Liver (tissue), 9 donors: ENCODE measurements around the gene PVALEF. TPM values are rescaled to one million over a fixed set of nuclear protein-coding genes. Genes with fewer than 3 reads are reported as not detected.

Source experiments
- DNase-seq: peaks from one replicate; pipeline ENCODE4 v3.0.0-alpha.2; 2017; ENCODE audit warnings: low spot score
- H3K27ac ChIP-seq, 2 donors: one replicate each; pipeline ENCODE4 v1.7.0; 2013; ENCODE audit warnings: inconsistent platforms in 2 of 2, low read length in 2 of 2, control low read depth in 1 of 2, low read depth in 1 of 2, mild to moderate bottlenecking in 1 of 2
- H3K27me3 ChIP-seq, 4 donors: one replicate each; pipeline versions ENCODE4 v1.6.1 to v1.7.0; 2013; ENCODE audit warnings: low read length in 3 of 4, inconsistent platforms in 1 of 4, mild to moderate bottlenecking in 1 of 4, moderate library complexity in 1 of 4; ENCODE audit not compliant: control insufficient read depth in 4 of 4, insufficient read depth in 4 of 4
- H3K36me3 ChIP-seq, 4 donors: one replicate each; pipeline versions ENCODE4 v1.6.1 to v1.7.0; 2013; ENCODE audit warnings: low read length in 3 of 4, mild to moderate bottlenecking in 3 of 4, low read depth in 1 of 4, moderate library complexity in 1 of 4; ENCODE audit not compliant: control insufficient read depth in 4 of 4, insufficient read depth in 3 of 4
- H3K4me1 ChIP-seq, 4 donors: one replicate each; pipeline versions ENCODE4 v1.6.1 to v1.7.0; 2013; ENCODE audit warnings: low read length in 3 of 4, mild to moderate bottlenecking in 3 of 4, moderate library complexity in 1 of 4; ENCODE audit not compliant: control insufficient read depth in 4 of 4, insufficient read depth in 4 of 4
- H3K4me3 ChIP-seq, 3 donors: one replicate each; pipeline versions ENCODE4 v1.6.1 to v1.7.0; 2013; ENCODE audit warnings: low read length in 3 of 3, control low read depth in 1 of 3, low read depth in 1 of 3, mild to moderate bottlenecking in 1 of 3
- H3K9ac ChIP-seq, 2 donors: one replicate each; pipeline ENCODE4 v1.7.0; 2013; ENCODE audit warnings: low read length in 2 of 2, mild to moderate bottlenecking in 2 of 2, moderate library complexity in 2 of 2, control low read depth in 1 of 2, low read depth in 1 of 2
- H3K9me3 ChIP-seq, 4 donors: one replicate each; pipeline versions ENCODE4 v1.6.1 to v1.7.0; 2013; ENCODE audit warnings: low read length in 3 of 4; ENCODE audit not compliant: control insufficient read depth in 4 of 4
- ATF3 ChIP-seq: IDR thresholded peaks from 2 replicates; pipeline ENCODE4 v1.6.1; 2016; ENCODE audit warnings: antibody characterized with exemption
- CTCF ChIP-seq: fragments of 150-350 bp; IDR thresholded peaks from 2 replicates; pipeline ENCODE4 v1.5.1; 2017; ENCODE audit warnings: improper control_type of control experiment, low read depth, low read length; ENCODE audit not compliant: missing input control
- EGR1 ChIP-seq, 2 donors: IDR thresholded peaks; 2 replicates each; pipeline ENCODE4 v1.6.1; 2016 to 2018; ENCODE audit warnings: antibody characterized with exemption in 2 of 2, low read depth in 2 of 2
- FOXA1 ChIP-seq: IDR thresholded peaks from 2 replicates; pipeline ENCODE4 v1.6.1; 2016; ENCODE audit warnings: antibody characterized with exemption
- FOXA2 ChIP-seq: IDR thresholded peaks from 2 replicates; pipeline ENCODE4 v1.6.1; 2016; ENCODE audit warnings: antibody characterized with exemption
- GABPA ChIP-seq, 2 donors: IDR thresholded peaks in 1 of 2; conservative IDR thresholded peaks in 1 of 2; 2 replicates each; pipeline ENCODE4 v1.6.1; 2016; ENCODE audit warnings: antibody characterized with exemption in 2 of 2, mild to moderate bottlenecking in 1 of 2, moderate library complexity in 1 of 2
- HNF4A ChIP-seq, 2 donors: conservative IDR thresholded peaks; 2 replicates each; pipeline ENCODE4 v1.6.1; 2016; ENCODE audit warnings: antibody characterized with exemption in 2 of 2, mild to moderate bottlenecking in 2 of 2
- HNF4G ChIP-seq: IDR thresholded peaks from 2 replicates; pipeline ENCODE4 v1.6.1; 2016; ENCODE audit warnings: antibody characterized with exemption
- JUND ChIP-seq, 2 donors: IDR thresholded peaks; 2 replicates each; pipeline ENCODE4 v1.6.1; 2016; ENCODE audit warnings: antibody characterized with exemption in 2 of 2
- MAX ChIP-seq: IDR thresholded peaks from 2 replicates; pipeline ENCODE4 v1.6.1; 2016; ENCODE audit warnings: antibody characterized with exemption
- NR2F2 ChIP-seq: IDR thresholded peaks from 2 replicates; pipeline ENCODE4 v1.6.1; 2016; ENCODE audit warnings: antibody characterized with exemption
- RAD21 ChIP-seq, 2 donors: IDR thresholded peaks; 2 replicates each; pipeline ENCODE4 v1.6.1; 2016; ENCODE audit warnings: antibody characterized with exemption in 2 of 2, mild to moderate bottlenecking in 2 of 2
- REST ChIP-seq: IDR thresholded peaks from 2 replicates; pipeline ENCODE4 v1.6.1; 2016; ENCODE audit warnings: antibody characterized with exemption, mild to moderate bottlenecking
- SP1 ChIP-seq: IDR thresholded peaks from 2 replicates; pipeline ENCODE4 v1.6.1; 2018; ENCODE audit warnings: antibody characterized with exemption, mild to moderate bottlenecking
- TAF1 ChIP-seq: conservative IDR thresholded peaks from 2 replicates; pipeline ENCODE4 v1.6.1; 2016; ENCODE audit warnings: antibody characterized with exemption, mild to moderate bottlenecking
- YY1 ChIP-seq: IDR thresholded peaks from 2 replicates; pipeline ENCODE4 v1.6.1; 2016; ENCODE audit warnings: antibody characterized with exemption, mild to moderate bottlenecking
- ZBTB33 ChIP-seq: IDR thresholded peaks from 2 replicates; pipeline ENCODE4 v1.6.1; 2016; ENCODE audit warnings: antibody characterized with exemption
- WGBS: extraction: QIAGEN DNeasy Blood & Tissue Kit; methylation state at CpG from one replicate; pipeline ENCODE4 v1.1.7; 2013; 5-methylcytosine and 5-hydroxymethylcytosine counted together
- polyA plus RNA-seq, 2 donors: library from polyadenylated mRNA; stranded (reverse) in 1 of 2; unstranded in 1 of 2; fragments of 200-250 nt in 1 of 2; fragments of >200 nt in 1 of 2; fragmentation: Nextera tagmentation in 1 of 2; extraction: Ambion mirVana in 1 of 2; gene quantifications; one replicate each; pipeline versions ENCODE4 v1.2.1 to v1.2.3, GENCODE V29; 2013 to 2015
- total RNA-seq, 2 donors: library from RNA; depleted of rRNA; stranded (reverse); fragments of >200 nt; gene quantifications; one replicate each; pipeline ENCODE4 v1.2.3, GENCODE V29; 2014
- donor health status: healthy.
- donor health status: healthy.
- donor health status: healthy.
- donor health status: healthy.
- donor health status: healthy.

PVALEF gene
- total and polyA plus RNA-seq, 4 donors = not detected

GRCh38 chr17:81137248-81137647 lies 28.1 kb upstream of the PVALEF start:
- no peaks in the 10 kb centered on the region for H3K27me3 ChIP-seq
- peaks cover 0 to 7% (median 0%) of the 10 kb centered on the region in 4 donors for H3K4me1 ChIP-seq
- no peak overlapping the region for H3K4me3 ChIP-seq
- WGBS = 93% methylated on average over 13 of the region's 13 CpGs
- H3K9ac ChIP-seq = no peak overlapping the region
- H3K36me3 ChIP-seq = no peaks in the 10 kb centered on the region
- DNase-seq = no peak
- no peak overlapping the region for H3K27ac ChIP-seq
- no peaks in the 10 kb centered on the region for H3K9me3 ChIP-seq
- TF ChIP-seq HNF4G (no peak), MAX (no peak), GABPA (IDR thresholded peaks at IDR 0.05 in 1 of 2, conservative IDR thresholded peaks at IDR 0.05 in 1 of 2) (no peak), CTCF (no peak), FOXA2 (no peak), HNF4A (conservative IDR thresholded peaks at IDR 0.05) (no peak), EGR1 (IDR thresholded peaks at IDR 0.05; ENCODE audit: low read depth in 2 of 2) (no peak), YY1 (no peak), TAF1 (no peak), RAD21 (IDR thresholded peaks at IDR 0.05) (no peak), FOXA1 (no peak), REST (no peak), ZBTB33 (no peak), ATF3 (no peak), JUND (IDR thresholded peaks at IDR 0.05) (no peak)

GRCh38 chr17:81138083-81138482 lies 27.2 kb upstream of the PVALEF start:
- TF ChIP-seq FOXA2 (no peak), EGR1 (IDR thresholded peaks at IDR 0.05; ENCODE audit: low read depth in 2 of 2) (no peak), HNF4A (conservative IDR thresholded peaks at IDR 0.05) (no peak), FOXA1 (no peak), SP1 (no peak), RAD21 (IDR thresholded peaks at IDR 0.05) (no peak), GABPA (IDR thresholded peaks at IDR 0.05 in 1 of 2, conservative IDR thresholded peaks at IDR 0.05 in 1 of 2) (no peak), ZBTB33 (no peak), NR2F2 (no peak), ATF3 (no peak)
- Histone ChIP-seq H3K4me3 (no peak overlapping the region), H3K4me1 (peaks cover 0 to 4% (median 0%) of the 10 kb centered on the region in 4 donors), H3K27me3 (no peaks in the 10 kb centered on the region), H3K9me3 (no peaks in the 10 kb centered on the region), H3K27ac (no peak overlapping the region), H3K36me3 (no peaks in the 10 kb centered on the region), H3K9ac (no peak overlapping the region)
- DNase-seq = no peak
- 90% methylated on average over 15 of the region's 15 CpGs for WGBS
